ENCODE data around the gene CT45A5. TPM values are rescaled to one million over a fixed set of nuclear protein-coding genes. Genes with fewer than 3 reads are reported as not detected.
"Not testable (repeated sequence)": the region's sequence is repeated elsewhere in the genome, so short reads cannot be mapped to it uniquely, and the experiment has no call there.

The CT45A5 gene
- total and polyA plus RNA-seq, 2 of the 4 experiments (the other 2 are of a cell fraction), result not detected

- H3K9ac ChIP-seq (ENCODE audit: low read depth, low read length); ATAC-seq (ENCODE audit: low read depth); CTCF ChIA-PET; H3K27me3 ChIP-seq (ENCODE audit: control insufficient read depth, insufficient read depth, low read length); H2BK15ac ChIP-seq (ENCODE audit: low read depth, low read length); H2AK5ac ChIP-seq (ENCODE audit: low read depth, low read length); H2AK9ac ChIP-seq (replicated peaks; ENCODE audit: low read depth, low read length, poor library complexity); H3K4me3 ChIP-seq (ENCODE audit: insufficient read depth, low read depth, low read length); in situ Hi-C loops (cut with MboI; ENCODE audit: low sequenced_read_pairs); H3K4me1 ChIP-seq (ENCODE audit: control insufficient read depth, insufficient read depth, low read length); POLR2A ChIA-PET (ENCODE audit: unreplicated experiment); H3K14ac ChIP-seq (replicated peaks; ENCODE audit: low read depth, low read length); H2AFZ ChIP-seq (replicated peaks; ENCODE audit: low read length, poor library complexity); H3K79me1 ChIP-seq (ENCODE audit: low read depth in 1 of 2, low read length in 2 of 2); H3K9me3 ChIP-seq (ENCODE audit: control insufficient read depth, insufficient read depth, low read length); H3K9me1 ChIP-seq (ENCODE audit: insufficient read depth, low read length); H3K56ac ChIP-seq (ENCODE audit: extremely low read depth, insufficient read depth, low read length); intact Hi-C loops (cut with micrococcal nuclease); H3K4ac ChIP-seq (ENCODE audit: low read depth, low read length); BruUV-seq (replicated peaks); H3K23ac ChIP-seq (ENCODE audit: low read depth, low read length); H2BK120ac ChIP-seq (ENCODE audit: low read depth, low read length); H2BK5ac ChIP-seq (ENCODE audit: low read depth, low read length, poor library complexity, severe bottlenecking); H2BK20ac ChIP-seq (ENCODE audit: low read depth, low read length); H3K4me2 ChIP-seq (ENCODE audit: low read depth, low read length); H4K20me1 ChIP-seq (ENCODE audit: insufficient read depth, low read length); H3K36me3 ChIP-seq (ENCODE audit: control insufficient read depth, insufficient read depth, low read length); DNase-seq; H3K18ac ChIP-seq (ENCODE audit: low read depth, low read length); H3K27ac ChIP-seq (ENCODE audit: insufficient read depth, low read length); H4K5ac ChIP-seq (ENCODE audit: low read depth, low read length); H4K8ac ChIP-seq (ENCODE audit: low read depth in 2 of 2, low read length in 2 of 2); H4K91ac ChIP-seq (ENCODE audit: insufficient read depth, low read depth, low read length); dilution Hi-C loops (cut with HindIII; ENCODE audit: low sequenced_read_pairs, unreplicated experiment): not testable (repeated sequence)
- WGBS, 2 experiments (ENCODE audit: extremely low coverage in 2 of 2, insufficient read length in 1 of 2), result no CpG with 5 or more reads among the region's 16 CpGs
These were observed 17.4 kb upstream of the CT45A5 start, which contains the start of gene CT45A6 for GRCh38 chrX:135802687-135803086. Gene CT45A6 (minus strand): TSS chrX:135802787. CDS start chrX:135798993, 3,794 bp downstream.

- WGBS, 2 experiments (ENCODE audit: extremely low coverage in 2 of 2, insufficient read length in 1 of 2), result no CpG with 5 or more reads among the region's 17 CpGs
- H4K8ac ChIP-seq (ENCODE audit: low read depth in 2 of 2, low read length in 2 of 2); intact Hi-C loops (cut with micrococcal nuclease); DNase-seq; H2AK5ac ChIP-seq (ENCODE audit: low read depth, low read length); H2BK5ac ChIP-seq (ENCODE audit: low read depth, low read length, poor library complexity, severe bottlenecking); H3K9me3 ChIP-seq (ENCODE audit: control insufficient read depth, insufficient read depth, low read length); H3K27me3 ChIP-seq (ENCODE audit: control insufficient read depth, insufficient read depth, low read length); in situ Hi-C loops (cut with MboI; ENCODE audit: low sequenced_read_pairs); H3K14ac ChIP-seq (replicated peaks; ENCODE audit: low read depth, low read length); H3K23ac ChIP-seq (ENCODE audit: low read depth, low read length); H3K4me3 ChIP-seq (ENCODE audit: insufficient read depth, low read depth, low read length); BruUV-seq (replicated peaks); H4K91ac ChIP-seq (ENCODE audit: insufficient read depth, low read depth, low read length); H2BK15ac ChIP-seq (ENCODE audit: low read depth, low read length); H3K18ac ChIP-seq (ENCODE audit: low read depth, low read length); H3K9ac ChIP-seq (ENCODE audit: low read depth, low read length); H3K9me1 ChIP-seq (ENCODE audit: insufficient read depth, low read length); CTCF ChIA-PET; H2AFZ ChIP-seq (replicated peaks; ENCODE audit: low read length, poor library complexity); H2BK20ac ChIP-seq (ENCODE audit: low read depth, low read length); H4K5ac ChIP-seq (ENCODE audit: low read depth, low read length); H3K79me1 ChIP-seq (ENCODE audit: low read depth in 1 of 2, low read length in 2 of 2); H2BK120ac ChIP-seq (ENCODE audit: low read depth, low read length); ATAC-seq (ENCODE audit: low read depth); H3K56ac ChIP-seq (ENCODE audit: extremely low read depth, insufficient read depth, low read length); H4K20me1 ChIP-seq (ENCODE audit: insufficient read depth, low read length); dilution Hi-C loops (cut with HindIII; ENCODE audit: low sequenced_read_pairs, unreplicated experiment); H2AK9ac ChIP-seq (replicated peaks; ENCODE audit: low read depth, low read length, poor library complexity); POLR2A ChIA-PET (ENCODE audit: unreplicated experiment); H3K27ac ChIP-seq (ENCODE audit: insufficient read depth, low read length); H3K4ac ChIP-seq (ENCODE audit: low read depth, low read length); H3K4me1 ChIP-seq (ENCODE audit: control insufficient read depth, insufficient read depth, low read length); H3K36me3 ChIP-seq (ENCODE audit: control insufficient read depth, insufficient read depth, low read length); H3K4me2 ChIP-seq (ENCODE audit: low read depth, low read length): not testable (repeated sequence)
These were observed 17.2 kb downstream of the CT45A5 start, which contains the start of gene CT45A3 for GRCh38 chrX:135768091-135768490. Gene CT45A3 (minus strand): TSS chrX:135768191. CDS start chrX:135764444, 3,747 bp downstream.

All from IMR-90 (cell line).